ENCODE measurements around the gene TAOK3. TPM values are rescaled to one million over a fixed set of nuclear protein-coding genes. Genes with fewer than 3 reads are reported as not detected.
"Not testable (repeated sequence)": the region's sequence is repeated elsewhere in the genome, so short reads cannot be mapped to it uniquely, and the experiment has no call there.

TAOK3 gene
- total and polyA plus RNA-seq, 4 donors = 19.9 to 54.5 (median 37.7) TPM

GRCh38 chr12:118417942-118418341 lies 45.2 kb upstream of the TAOK3 start:
- no peak for ATAC-seq (ENCODE audit: insufficient read depth, low FRiP score)
- no peak overlapping the region for H3K9ac ChIP-seq (ENCODE audit: insufficient read depth in 1 of 2, low read length in 2 of 2)
- 92 to 97% methylated on average over 3 of the region's 3 CpGs for WGBS, 2 donors

GRCh38 chr12:118409834-118410233 lies 37.1 kb upstream of the TAOK3 start:
- Histone ChIP-seq H3K4me1 (ENCODE audit: control insufficient read depth in 5 of 5, insufficient read depth in 5 of 5, low read length in 5 of 5) (peaks cover 0 to 17% (median 0%) of the 10 kb centered on the region in 5 donors), H3K36me3 (ENCODE audit: control insufficient read depth in 4 of 4, insufficient read depth in 4 of 4, low read length in 4 of 4) (peaks cover 26 to 43% (median 31%) of the 10 kb centered on the region in 4 donors), H3K27ac (ENCODE audit: low read depth in 1 of 2, low read length in 1 of 2) (no peak overlapping the region), H3K4me3 (no peak overlapping the region), H3K27me3 (ENCODE audit: control insufficient read depth in 3 of 3, insufficient read depth in 3 of 3, low read length in 2 of 3) (no peaks in the 10 kb centered on the region), H3K9me3 (ENCODE audit: control insufficient read depth in 4 of 4, insufficient read depth in 3 of 4, low read length in 3 of 4) (no peaks in the 10 kb centered on the region), H3K9ac (ENCODE audit: insufficient read depth in 1 of 2, low read length in 2 of 2) (no peak overlapping the region)
- no peak for TF ChIP-seq CTCF (IDR thresholded peaks at IDR 0.05; ENCODE audit: control extremely low read depth, extremely low read depth)
- DNase-seq = no peak
- ATAC-seq (ENCODE audit: insufficient read depth, low FRiP score) = no peak
- 81 to 87% methylated on average over 2 of the region's 2 CpGs for WGBS, 2 donors

More at GRCh38 chr12:118417942-118418341, 45.2 kb upstream of the TAOK3 start:
- no peak for TF ChIP-seq CTCF (IDR thresholded peaks at IDR 0.05; ENCODE audit: control extremely low read depth, extremely low read depth)
- DNase-seq = no peak
- Histone ChIP-seq H3K36me3 (ENCODE audit: control insufficient read depth in 4 of 4, insufficient read depth in 4 of 4, low read length in 4 of 4) (peaks cover 18 to 30% (median 26%) of the 10 kb centered on the region in 4 donors), H3K4me3 (no peak overlapping the region), H3K27ac (ENCODE audit: low read depth in 1 of 2, low read length in 1 of 2) (no peak overlapping the region), H3K4me1 (ENCODE audit: control insufficient read depth in 5 of 5, insufficient read depth in 5 of 5, low read length in 5 of 5) (peaks cover 0 to 3% (median 0%) of the 10 kb centered on the region in 5 donors), H3K27me3 (ENCODE audit: control insufficient read depth in 3 of 3, insufficient read depth in 3 of 3, low read length in 2 of 3) (no peaks in the 10 kb centered on the region), H3K9me3 (ENCODE audit: control insufficient read depth in 4 of 4, insufficient read depth in 3 of 4, low read length in 3 of 4) (no peaks in the 10 kb centered on the region)

GRCh38 chr12:118408241-118408640 lies 35.5 kb upstream of the TAOK3 start:
- not testable (repeated sequence) for H3K27me3 ChIP-seq (ENCODE audit: control insufficient read depth in 3 of 3, insufficient read depth in 3 of 3, low read length in 2 of 3); ATAC-seq (ENCODE audit: insufficient read depth, low FRiP score); H3K9me3 ChIP-seq (ENCODE audit: control insufficient read depth in 4 of 4, insufficient read depth in 3 of 4, low read length in 3 of 4); H3K9ac ChIP-seq (ENCODE audit: insufficient read depth in 1 of 2, low read length in 2 of 2); H3K4me3 ChIP-seq; DNase-seq; H3K27ac ChIP-seq (ENCODE audit: low read depth in 1 of 2, low read length in 1 of 2)
- 95 to 96% methylated on average over 8 of the region's 8 CpGs for WGBS, 2 donors
- Histone ChIP-seq H3K36me3 (ENCODE audit: control insufficient read depth in 4 of 4, insufficient read depth in 4 of 4, low read length in 4 of 4) (peaks cover 20 to 46% (median 25%) of the 10 kb centered on the region in 4 donors), H3K4me1 (ENCODE audit: control insufficient read depth in 5 of 5, insufficient read depth in 5 of 5, low read length in 5 of 5) (peaks cover 0 to 17% (median 0%) of the 10 kb centered on the region in 5 donors)

- DNase-seq = peak; percentile 43 to 65 (median 60)
- WGBS, 2 donors = 39 to 43% methylated on average over 4 of the region's 4 CpGs
These were observed 32.3 kb upstream of the TAOK3 start for GRCh38 chr12:118404876-118405521.

More at GRCh38 chr12:118404876-118405521, 32.3 kb upstream of the TAOK3 start:
- Histone ChIP-seq H3K9me3 (ENCODE audit: control insufficient read depth in 4 of 4, insufficient read depth in 3 of 4, low read length in 3 of 4) (no peaks in the 10 kb centered on the region), H3K9ac (ENCODE audit: insufficient read depth in 1 of 2, low read length in 2 of 2) (no peak overlapping the region), H3K27me3 (ENCODE audit: control insufficient read depth in 3 of 3, insufficient read depth in 3 of 3, low read length in 2 of 3) (no peaks in the 10 kb centered on the region), H3K27ac (ENCODE audit: low read depth in 1 of 2, low read length in 1 of 2) (no peak overlapping the region), H3K4me3 (no peak overlapping the region), H3K36me3 (ENCODE audit: control insufficient read depth in 4 of 4, insufficient read depth in 4 of 4, low read length in 4 of 4) (peaks cover 20 to 37% (median 27%) of the 10 kb centered on the region in 4 donors), H3K4me1 (ENCODE audit: control insufficient read depth in 5 of 5, insufficient read depth in 5 of 5, low read length in 5 of 5) (no peaks in the 10 kb centered on the region)
- TF ChIP-seq CTCF (IDR thresholded peaks at IDR 0.05; ENCODE audit: control extremely low read depth, extremely low read depth) = peak; percentile 49
- ATAC-seq (ENCODE audit: insufficient read depth, low FRiP score) = no peak

Data from lung (tissue), 12 donors.